ENCODE data around the gene ZBBX. TPM values are rescaled to one million over a fixed set of nuclear protein-coding genes. Genes with fewer than 3 reads are reported as not detected.
"Not testable (repeated sequence)": the region's sequence is repeated elsewhere in the genome, so short reads cannot be mapped to it uniquely, and the experiment has no call there.

The ZBBX gene, protein sequence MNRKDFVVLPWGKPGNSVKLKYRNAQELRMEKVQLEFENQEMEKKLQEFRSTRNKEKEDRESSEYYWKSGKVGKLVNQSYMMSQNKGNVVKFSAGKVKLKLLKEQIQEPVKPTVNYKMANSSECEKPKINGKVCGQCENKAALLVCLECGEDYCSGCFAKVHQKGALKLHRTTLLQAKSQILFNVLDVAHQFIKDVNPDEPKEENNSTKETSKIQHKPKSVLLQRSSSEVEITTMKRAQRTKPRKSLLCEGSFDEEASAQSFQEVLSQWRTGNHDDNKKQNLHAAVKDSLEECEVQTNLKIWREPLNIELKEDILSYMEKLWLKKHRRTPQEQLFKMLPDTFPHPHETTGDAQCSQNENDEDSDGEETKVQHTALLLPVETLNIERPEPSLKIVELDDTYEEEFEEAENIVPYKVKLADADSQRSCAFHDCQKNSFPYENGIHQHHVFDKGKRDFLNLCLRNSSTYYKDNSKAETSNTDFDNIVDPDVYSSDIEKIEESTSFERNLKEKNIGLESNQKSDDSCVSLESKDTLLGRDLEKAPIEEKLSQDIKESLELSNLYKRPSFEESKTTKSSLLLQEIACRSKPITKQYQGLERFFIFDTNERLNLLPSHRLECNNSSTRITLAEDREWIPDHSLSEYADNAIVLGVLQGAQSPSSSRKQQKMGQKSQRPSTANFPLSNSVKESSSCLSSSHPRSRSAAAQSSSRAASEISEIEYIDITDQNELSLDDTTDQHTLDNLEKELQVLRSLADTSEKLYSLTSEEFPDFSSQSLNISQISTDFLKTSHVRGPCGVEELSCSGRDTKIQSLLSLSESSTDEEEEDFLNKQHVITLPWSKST
- 1 to 10 TPM; 3.5 to 8.2 TPM for total RNA-seq
- 3.3 TPM for polyA plus RNA-seq (2013, experiment 1 of 2)
- 3.3 TPM for polyA plus RNA-seq (2013, experiment 2 of 2)
- long read RNA-seq, experiment 1 = 0 reads
- long read RNA-seq, experiment 2, partial matches to known transcripts = 0 of 13 reads
- long read RNA-seq, experiment 2, other reads (novel, unspliced or antisense) = 13 of 13 reads
- long read RNA-seq, experiment 3, partial matches to known transcripts = 2 of 14 reads
- long read RNA-seq, experiment 3, other reads (novel, unspliced or antisense) = 12 of 14 reads
- long read RNA-seq, experiment 4, partial matches to known transcripts = 0 of 3 reads
- long read RNA-seq, experiment 4, other reads (novel, unspliced or antisense) = 3 of 3 reads

GRCh38 chr3:167380004-167380689, at the start of gene ZBBX:
Gene ZBBX, minus strand, starts transcription at chr3:167380297. Its CDS starts 7,396 bp downstream, at chr3:167372901.
- H3K27me3 Mint-ChIP-seq (ENCODE audit: insufficient read depth) = no peaks in the 10 kb centered on the region
- no peak within 1 kb of the TSS for H3K27ac ChIP-seq (ENCODE audit: low read depth, low read length)

DNA sequence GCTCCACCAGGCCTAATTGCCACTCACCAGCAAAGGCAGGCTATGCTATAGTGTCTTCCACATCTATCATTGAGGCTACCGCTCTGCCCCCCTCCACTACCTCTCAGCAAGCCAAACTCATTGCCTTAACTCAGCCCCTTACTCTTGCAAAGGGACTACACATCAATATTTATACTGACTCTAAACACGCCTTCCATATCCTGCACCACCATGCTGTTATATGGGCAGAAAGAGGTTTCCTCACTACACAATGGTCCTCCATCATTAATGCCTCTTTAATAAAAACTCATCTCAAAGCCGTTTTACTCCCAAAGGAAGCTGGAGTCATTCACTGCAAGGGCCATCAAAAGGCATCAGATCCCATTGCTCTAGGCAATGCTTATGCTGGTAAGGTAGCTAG, 46.9 kb upstream of the ZBBX start:
- DNase-seq; H3K27me3 ChIP-seq (ENCODE audit: control insufficient read depth, insufficient read depth, low read length, poor library complexity, severe bottlenecking); H3K27ac Mint-ChIP-seq; H3K36me3 ChIP-seq (ENCODE audit: control insufficient read depth, insufficient read depth, low read length); H3K27ac ChIP-seq (ENCODE audit: low read depth, low read length); H3K27me3 Mint-ChIP-seq (ENCODE audit: insufficient read depth); H3K36me3 Mint-ChIP-seq (ENCODE audit: low read depth); H3K4me3 ChIP-seq (ENCODE audit: low read length); H3K9ac ChIP-seq (ENCODE audit: extremely low read depth, low read length, poor library complexity, severe bottlenecking); H3K4me3 Mint-ChIP-seq; H3K4me1 ChIP-seq (ENCODE audit: control insufficient read depth, insufficient read depth, low read length): not testable (repeated sequence)
- H3K9me3 Mint-ChIP-seq = peaks cover 15% of the 10 kb centered on the region
- H3K4me1 Mint-ChIP-seq = peaks cover 17% of the 10 kb centered on the region
- 82 to 92% methylated on average over 1 to 3 of the region's 3 CpGs for WGBS, 2 experiments (ENCODE audit: insufficient coverage in 1 of 2, insufficient read length in 1 of 2)
- H3K9me3 ChIP-seq (ENCODE audit: control insufficient read depth, low read length) = peaks cover 35% of the 10 kb centered on the region

More at GRCh38 chr3:167380004-167380689, at the start of gene ZBBX:
- TF ChIP-seq, protein P1, sequence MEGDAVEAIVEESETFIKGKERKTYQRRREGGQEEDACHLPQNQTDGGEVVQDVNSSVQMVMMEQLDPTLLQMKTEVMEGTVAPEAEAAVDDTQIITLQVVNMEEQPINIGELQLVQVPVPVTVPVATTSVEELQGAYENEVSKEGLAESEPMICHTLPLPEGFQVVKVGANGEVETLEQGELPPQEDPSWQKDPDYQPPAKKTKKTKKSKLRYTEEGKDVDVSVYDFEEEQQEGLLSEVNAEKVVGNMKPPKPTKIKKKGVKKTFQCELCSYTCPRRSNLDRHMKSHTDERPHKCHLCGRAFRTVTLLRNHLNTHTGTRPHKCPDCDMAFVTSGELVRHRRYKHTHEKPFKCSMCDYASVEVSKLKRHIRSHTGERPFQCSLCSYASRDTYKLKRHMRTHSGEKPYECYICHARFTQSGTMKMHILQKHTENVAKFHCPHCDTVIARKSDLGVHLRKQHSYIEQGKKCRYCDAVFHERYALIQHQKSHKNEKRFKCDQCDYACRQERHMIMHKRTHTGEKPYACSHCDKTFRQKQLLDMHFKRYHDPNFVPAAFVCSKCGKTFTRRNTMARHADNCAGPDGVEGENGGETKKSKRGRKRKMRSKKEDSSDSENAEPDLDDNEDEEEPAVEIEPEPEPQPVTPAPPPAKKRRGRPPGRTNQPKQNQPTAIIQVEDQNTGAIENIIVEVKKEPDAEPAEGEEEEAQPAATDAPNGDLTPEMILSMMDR (conservative IDR thresholded peaks at IDR 0.05) = peak; percentile 94
- Mint-ChIP-seq H3K27ac (peak within 1 kb of the TSS; percentile 75), H3K4me3 (peak within 1 kb of the TSS; percentile 77), H3K9me3 (no peaks in the 10 kb centered on the region), H3K36me3 (ENCODE audit: low read depth) (no peaks in the 10 kb centered on the region), H3K4me1 (peaks cover 6% of the 10 kb centered on the region)
- 7% methylated on average over 28 of the region's 28 CpGs; no CpG with 5 or more reads in 1 of the 2 experiments for WGBS, 2 experiments (ENCODE audit: insufficient coverage in 1 of 2, insufficient read length in 1 of 2)
- Histone ChIP-seq H3K27me3 (ENCODE audit: control insufficient read depth, insufficient read depth, low read length, poor library complexity, severe bottlenecking) (no peaks in the 10 kb centered on the region), H3K36me3 (ENCODE audit: control insufficient read depth, insufficient read depth, low read length) (no peaks in the 10 kb centered on the region), H3K9ac (ENCODE audit: extremely low read depth, low read length, poor library complexity, severe bottlenecking) (peak within 1 kb of the TSS; percentile 9), H3K4me3 (ENCODE audit: low read length) (peak within 1 kb of the TSS; percentile 79), H3K9me3 (ENCODE audit: control insufficient read depth, low read length) (no peaks in the 10 kb centered on the region), H3K4me1 (ENCODE audit: control insufficient read depth, insufficient read depth, low read length) (no peaks in the 10 kb centered on the region)
- peak; percentile 99 for DNase-seq

DNA sequence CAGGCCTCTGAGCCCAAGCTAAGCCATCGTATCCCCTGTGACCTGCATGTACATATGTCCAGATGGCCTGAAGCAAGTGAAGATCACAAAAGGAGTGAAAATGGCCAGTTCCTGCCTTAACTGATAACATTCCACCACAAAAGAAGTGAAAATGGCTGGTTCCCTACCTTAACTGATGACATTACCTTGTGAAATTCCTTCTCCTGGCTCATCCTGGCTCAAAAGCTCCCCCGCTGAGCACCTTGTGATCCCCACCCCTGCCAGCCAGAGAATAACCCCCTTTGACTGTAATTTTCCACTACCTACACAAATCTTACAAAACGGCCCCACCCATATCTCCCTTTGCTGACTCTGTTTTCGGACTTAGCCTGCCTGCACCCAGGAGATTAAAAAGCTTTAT, 42.3 kb upstream of the ZBBX start:
- H3K36me3 Mint-ChIP-seq (ENCODE audit: low read depth); H3K9me3 ChIP-seq (ENCODE audit: control insufficient read depth, low read length); H3K4me3 ChIP-seq (ENCODE audit: low read length); H3K27me3 Mint-ChIP-seq (ENCODE audit: insufficient read depth); H3K9ac ChIP-seq (ENCODE audit: extremely low read depth, low read length, poor library complexity, severe bottlenecking); H3K27ac ChIP-seq (ENCODE audit: low read depth, low read length); H3K4me1 ChIP-seq (ENCODE audit: control insufficient read depth, insufficient read depth, low read length); H3K36me3 ChIP-seq (ENCODE audit: control insufficient read depth, insufficient read depth, low read length); H3K27me3 ChIP-seq (ENCODE audit: control insufficient read depth, insufficient read depth, low read length, poor library complexity, severe bottlenecking): not testable (repeated sequence)
- H3K4me1 Mint-ChIP-seq = peaks cover 21% of the 10 kb centered on the region
- peak; percentile 69 for DNase-seq
- peak overlapping the region; percentile 68 for H3K27ac Mint-ChIP-seq
- peak overlapping the region; percentile 4 for H3K4me3 Mint-ChIP-seq
- H3K9me3 Mint-ChIP-seq = peaks cover 27% of the 10 kb centered on the region
- 66 to 80% methylated on average over 3 to 4 of the region's 4 CpGs for WGBS, 2 experiments (ENCODE audit: insufficient coverage in 1 of 2, insufficient read length in 1 of 2)

Data from endodermal cell (in vitro differentiated cells).